ENCODE data around the gene TRPC3. TPM values are rescaled to one million over a fixed set of nuclear protein-coding genes. Genes with fewer than 3 reads are reported as not detected.
A peak's percentile ranks its signal among the peaks of the same experiment; 100 is the strongest.

Gene TRPC3
- total RNA-seq, 1 donor from 2014 or later: 0.17 TPM

DNA sequence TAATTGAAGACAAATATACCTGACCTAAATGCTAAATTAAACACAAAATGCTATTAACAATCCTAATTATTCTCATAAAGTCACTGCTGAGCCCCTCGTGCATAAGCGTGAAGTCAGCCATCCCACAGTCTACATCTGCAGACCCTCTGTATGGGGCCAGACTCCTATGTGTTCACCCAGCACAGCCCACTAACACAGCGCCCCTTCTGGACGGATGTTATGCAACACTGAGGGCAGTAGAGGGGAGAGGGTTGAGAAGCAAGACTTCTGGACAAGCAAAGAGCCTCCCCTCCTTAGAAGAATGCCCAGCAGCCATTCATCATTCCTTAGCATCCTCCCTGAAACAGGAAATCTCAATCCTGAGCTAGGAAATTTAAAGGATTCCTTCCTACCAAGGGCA, 7.9 kb downstream of the TRPC3 start:
- no peaks in the 10 kb centered on the region for H3F3A ChIP-seq (ENCODE audit: low read depth)
- Mint-ChIP-seq H3K4me3 (no peak overlapping the region), H3K4me1 (no peaks in the 10 kb centered on the region), H3K36me3 (no peaks in the 10 kb centered on the region), H3K27me3 (ENCODE audit: insufficient read depth, low read depth) (peaks cover 4% of the 10 kb centered on the region), H3K27ac (no peak overlapping the region), H3K9me3 (no peaks in the 10 kb centered on the region)
- no peak overlapping the region for H2AFZ ChIP-seq (replicated peaks)
- H4K20me1 ChIP-seq (ENCODE audit: low read depth): no peaks in the 10 kb centered on the region
- no peak overlapping the region for H3K4me3 ChIP-seq
- H3K9ac ChIP-seq: no peak overlapping the region
- H3K79me2 ChIP-seq (ENCODE audit: low read depth): no peaks in the 10 kb centered on the region
- no peak for TF ChIP-seq EZH2phosphoT487 (IDR thresholded peaks at IDR 0.05)
- TF ChIP-seq, protein P1, sequence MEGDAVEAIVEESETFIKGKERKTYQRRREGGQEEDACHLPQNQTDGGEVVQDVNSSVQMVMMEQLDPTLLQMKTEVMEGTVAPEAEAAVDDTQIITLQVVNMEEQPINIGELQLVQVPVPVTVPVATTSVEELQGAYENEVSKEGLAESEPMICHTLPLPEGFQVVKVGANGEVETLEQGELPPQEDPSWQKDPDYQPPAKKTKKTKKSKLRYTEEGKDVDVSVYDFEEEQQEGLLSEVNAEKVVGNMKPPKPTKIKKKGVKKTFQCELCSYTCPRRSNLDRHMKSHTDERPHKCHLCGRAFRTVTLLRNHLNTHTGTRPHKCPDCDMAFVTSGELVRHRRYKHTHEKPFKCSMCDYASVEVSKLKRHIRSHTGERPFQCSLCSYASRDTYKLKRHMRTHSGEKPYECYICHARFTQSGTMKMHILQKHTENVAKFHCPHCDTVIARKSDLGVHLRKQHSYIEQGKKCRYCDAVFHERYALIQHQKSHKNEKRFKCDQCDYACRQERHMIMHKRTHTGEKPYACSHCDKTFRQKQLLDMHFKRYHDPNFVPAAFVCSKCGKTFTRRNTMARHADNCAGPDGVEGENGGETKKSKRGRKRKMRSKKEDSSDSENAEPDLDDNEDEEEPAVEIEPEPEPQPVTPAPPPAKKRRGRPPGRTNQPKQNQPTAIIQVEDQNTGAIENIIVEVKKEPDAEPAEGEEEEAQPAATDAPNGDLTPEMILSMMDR (IDR thresholded peaks at IDR 0.05): peak; percentile 61
- H3K36me3 ChIP-seq: no peaks in the 10 kb centered on the region
- H3K4me2 ChIP-seq: no peak overlapping the region
- no peaks in the 10 kb centered on the region for H3K9me3 ChIP-seq (ENCODE audit: low read depth)
- H3K27ac ChIP-seq: no peak overlapping the region
- no peaks in the 10 kb centered on the region for H3K4me1 ChIP-seq
- peak; percentile 53 for DNase-seq (ENCODE audit: low spot score)
- H3K27me3 ChIP-seq: peaks cover 42% of the 10 kb centered on the region

- peaks cover 2% of the 10 kb centered on the region for H3K27me3 Mint-ChIP-seq (ENCODE audit: insufficient read depth, low read depth)
These were observed 12.2 kb downstream of the TRPC3 start for GRCh38 chr4:121939690-121940089.

DNA sequence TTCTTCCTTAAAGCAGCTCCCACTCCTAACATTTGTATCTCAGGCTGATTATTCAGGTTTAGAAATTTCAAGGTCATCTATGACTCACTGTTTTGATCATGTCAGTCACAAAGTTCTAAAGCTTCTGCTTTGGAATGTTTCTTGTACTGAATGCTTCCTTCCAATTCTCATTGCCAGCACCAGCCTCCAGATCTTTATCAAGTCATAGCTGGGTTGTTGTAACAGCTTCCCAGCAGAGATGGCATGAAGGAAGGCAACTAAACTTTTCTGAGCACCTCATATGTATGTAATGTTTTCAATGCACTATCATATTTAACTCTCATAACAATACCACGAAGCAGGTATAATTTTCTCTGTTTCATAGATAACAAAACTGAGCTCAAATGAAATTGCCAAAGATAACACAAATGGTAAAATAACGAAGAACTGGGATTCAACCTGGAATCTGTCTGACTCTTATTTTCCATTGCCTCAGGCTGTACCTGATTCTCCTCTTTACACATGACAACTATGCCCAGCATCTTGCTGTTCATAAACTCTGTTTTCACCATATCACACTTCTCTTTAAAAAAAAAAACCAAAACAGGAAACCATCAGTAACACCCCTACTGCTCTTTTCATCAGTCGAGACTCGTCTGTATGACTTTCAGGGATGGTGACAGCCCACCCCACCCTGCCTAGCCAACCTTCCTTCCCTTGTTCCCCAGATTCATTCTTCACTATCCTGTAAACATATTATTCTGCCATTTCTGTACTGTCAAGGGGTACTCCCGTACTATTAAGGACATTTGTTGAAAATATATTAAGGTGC, 13.4 kb downstream of the TRPC3 start:
- H3K79me2 ChIP-seq (ENCODE audit: low read depth): no peaks in the 10 kb centered on the region

More at GRCh38 chr4:121939690-121940089, 12.2 kb downstream of the TRPC3 start:
- H3F3A ChIP-seq (ENCODE audit: low read depth): no peaks in the 10 kb centered on the region
- no peak overlapping the region for H2AFZ ChIP-seq (replicated peaks)
- no peaks in the 10 kb centered on the region for H3K27me3 ChIP-seq
- no peaks in the 10 kb centered on the region for H3K4me1 Mint-ChIP-seq
- no peaks in the 10 kb centered on the region for H4K20me1 ChIP-seq (ENCODE audit: low read depth)
- no peak overlapping the region for H3K4me3 Mint-ChIP-seq
- H3K4me2 ChIP-seq: no peak overlapping the region
- no peaks in the 10 kb centered on the region for H3K9me3 ChIP-seq (ENCODE audit: low read depth)
- no peak overlapping the region for H3K27ac Mint-ChIP-seq
- H3K9ac ChIP-seq: no peak overlapping the region
- H3K36me3 Mint-ChIP-seq: no peaks in the 10 kb centered on the region
- DNase-seq (ENCODE audit: low spot score): no peak
- H3K27ac ChIP-seq: no peak overlapping the region
- no peaks in the 10 kb centered on the region for H3K4me1 ChIP-seq
- no peak overlapping the region for H3K4me3 ChIP-seq
- no peaks in the 10 kb centered on the region for H3K36me3 ChIP-seq
- TF ChIP-seq EZH2phosphoT487 (IDR thresholded peaks at IDR 0.05): no peak
- TF ChIP-seq, protein P1 (IDR thresholded peaks at IDR 0.05): no peak
- TF ChIP-seq EZH2 (IDR thresholded peaks at IDR 0.05): no peak
- no peaks in the 10 kb centered on the region for H3K9me3 Mint-ChIP-seq
- no peaks in the 10 kb centered on the region for H3K79me2 ChIP-seq (ENCODE audit: low read depth)

More for the DNA sequence above, 13.4 kb downstream of the TRPC3 start:
- Histone ChIP-seq H3K9ac (no peak overlapping the region), H3K4me3 (no peak overlapping the region), H3K4me1 (no peaks in the 10 kb centered on the region), H3F3A (ENCODE audit: low read depth) (no peaks in the 10 kb centered on the region), H3K36me3 (no peaks in the 10 kb centered on the region), H2AFZ (replicated peaks) (no peak overlapping the region), H3K27me3 (no peaks in the 10 kb centered on the region), H3K27ac (no peak overlapping the region), H3K9me3 (ENCODE audit: low read depth) (no peaks in the 10 kb centered on the region), H3K4me2 (no peak overlapping the region), H4K20me1 (ENCODE audit: low read depth) (no peaks in the 10 kb centered on the region)
- Mint-ChIP-seq H3K36me3 (no peaks in the 10 kb centered on the region), H3K27me3 (ENCODE audit: insufficient read depth, low read depth) (peaks cover 2% of the 10 kb centered on the region), H3K27ac (no peak overlapping the region), H3K4me1 (no peaks in the 10 kb centered on the region), H3K9me3 (no peaks in the 10 kb centered on the region), H3K4me3 (no peak overlapping the region)
- TF ChIP-seq, protein P1 (IDR thresholded peaks at IDR 0.05): no peak
- TF ChIP-seq EZH2 (IDR thresholded peaks at IDR 0.05): no peak
- no peak for TF ChIP-seq EZH2phosphoT487 (IDR thresholded peaks at IDR 0.05)
- no peak for DNase-seq (ENCODE audit: low spot score)
